ENCODE results near the gene BACE2.

- TF ChIP-seq CTCF (IDR thresholded peaks at IDR 0.05) (no peak), POLR2A (IDR thresholded peaks at IDR 0.05) (no peak)
Observed at GRCh38 chr21:41152147-41152546, 15.8 kb upstream of the BACE2 start.

Data from right lobe of liver (tissue), 4 donors.